IMR-90 (cell line): ENCODE data around the gene UEVLD. TPM values are rescaled to one million over a fixed set of nuclear protein-coding genes. Genes with fewer than 3 reads are reported as not detected.

Experiments
- ATAC-seq: fragments of 200-7000 bp; cut with Tn5 transposase; 2 replicates; pipeline ENCODE4 v1.9.1; 2020; ENCODE audit warnings: low read depth, mild to moderate bottlenecking, moderate library complexity
- BruUV-seq: library from RNA; stranded (reverse); fragments of 400-500 nt; replicated peaks from 2 replicates; lab custom pipeline; 2021; lab: Mats Ljungman, UMichigan
- CTCF ChIA-PET: fragments of 300-600 bp; formaldehyde crosslinking; extraction: SDS; loops from one replicate; lab custom pipeline; 2021; ENCODE audit warnings: antibody characterized with exemption; lab: Yijun Ruan, JAX
- POLR2A ChIA-PET: fragments of 300-600 bp; sonication (Branson Sonifier 250); formaldehyde crosslinking; loops from one replicate; lab custom pipeline; 2022; ENCODE audit warnings: antibody characterized with exemption; ENCODE audit not compliant: unreplicated experiment; lab: Charles Lee
- DNase-seq: peaks from one replicate; pipeline ENCODE4 v3.0.0; 2013
- H2AFZ ChIP-seq: replicated peaks from 2 replicates; pipeline ENCODE3; 2013; ENCODE audit warnings: low read length, mild to moderate bottlenecking; ENCODE audit not compliant: poor library complexity
- H2AK5ac ChIP-seq: 2 replicates; pipeline ENCODE4 v1.6.1; 2013; ENCODE audit warnings: low read depth, low read length, inconsistent platforms
- H2AK9ac ChIP-seq: replicated peaks from 2 replicates; pipeline ENCODE3; 2013; ENCODE audit warnings: mild to moderate bottlenecking, low read depth, low read length, moderate library complexity; ENCODE audit not compliant: poor library complexity
- H2BK120ac ChIP-seq: 2 replicates; pipeline ENCODE4 v1.6.1; 2013; ENCODE audit warnings: low read depth, low read length, inconsistent platforms
- H2BK15ac ChIP-seq: 3 replicates; pipeline ENCODE4 v1.6.1; 2013; ENCODE audit warnings: low read depth, low read length, inconsistent platforms
- H2BK20ac ChIP-seq: 2 replicates; pipeline ENCODE4 v1.6.1; 2013; ENCODE audit warnings: low read depth, mild to moderate bottlenecking, inconsistent platforms, low read length, moderate library complexity
- H2BK5ac ChIP-seq: 2 replicates; pipeline ENCODE4 v1.6.1; 2013; ENCODE audit warnings: mild to moderate bottlenecking, low read depth, low read length, inconsistent platforms; ENCODE audit not compliant: poor library complexity, severe bottlenecking
- H3K14ac ChIP-seq: replicated peaks from 2 replicates; pipeline ENCODE4 v1.6.1; 2013; ENCODE audit warnings: low read depth, low read length, inconsistent platforms
- H3K18ac ChIP-seq: 2 replicates; pipeline ENCODE4 v1.6.1; 2013; ENCODE audit warnings: low read depth, low read length, control low read depth
- H3K23ac ChIP-seq: 2 replicates; pipeline ENCODE4 v1.6.1; 2013; ENCODE audit warnings: low read depth, low read length, inconsistent platforms
- H3K27ac ChIP-seq: 2 replicates; pipeline ENCODE4 v1.5.1; 2013; ENCODE audit warnings: mild to moderate bottlenecking, control low read depth, low read length; ENCODE audit not compliant: insufficient read depth
- H3K27me3 ChIP-seq: 2 replicates; pipeline ENCODE4 v1.6.1; 2013; ENCODE audit warnings: low read length; ENCODE audit not compliant: control insufficient read depth, insufficient read depth
- H3K36me3 ChIP-seq: 2 replicates; pipeline ENCODE4 v1.6.1; 2013; ENCODE audit warnings: low read length, mixed read lengths; ENCODE audit not compliant: control insufficient read depth, insufficient read depth
- H3K4ac ChIP-seq: 2 replicates; pipeline ENCODE4 v1.6.1; 2013; ENCODE audit warnings: low read depth, low read length, inconsistent platforms
- H3K4me1 ChIP-seq: 2 replicates; pipeline ENCODE4 v1.6.1; 2013; ENCODE audit warnings: low read length, mixed read lengths; ENCODE audit not compliant: control insufficient read depth, insufficient read depth
- H3K4me2 ChIP-seq: 2 replicates; pipeline ENCODE4 v1.6.1; 2013; ENCODE audit warnings: low read depth, mild to moderate bottlenecking, control low read depth, low read length, moderate library complexity
- H3K4me3 ChIP-seq: 2 replicates; pipeline ENCODE4 v1.5.1; 2013; ENCODE audit warnings: low read depth, mild to moderate bottlenecking, control low read depth, low read length, moderate library complexity; ENCODE audit not compliant: insufficient read depth
- H3K56ac ChIP-seq: 2 replicates; pipeline ENCODE4 v1.6.1; 2013; ENCODE audit warnings: low read length, inconsistent platforms; ENCODE audit not compliant: insufficient read depth; ENCODE audit errors: extremely low read depth
- H3K79me1 ChIP-seq, 2 experiments: 2 replicates each; pipeline ENCODE4 v1.6.1; 2013; ENCODE audit warnings: low read length in 2 of 2, inconsistent platforms in 1 of 2, low read depth in 1 of 2
- H3K9ac ChIP-seq: 2 replicates; pipeline ENCODE4 v1.6.1; 2013; ENCODE audit warnings: low read depth, low read length, control low read depth
- H3K9me1 ChIP-seq: 2 replicates; pipeline ENCODE4 v1.6.1; 2013; ENCODE audit warnings: low read length, inconsistent platforms; ENCODE audit not compliant: insufficient read depth
- H3K9me3 ChIP-seq: 2 replicates; pipeline ENCODE4 v1.6.1; 2013; ENCODE audit warnings: low read length; ENCODE audit not compliant: control insufficient read depth, insufficient read depth
- H4K20me1 ChIP-seq: 2 replicates; pipeline ENCODE4 v1.6.1; 2013; ENCODE audit warnings: low read length, inconsistent platforms; ENCODE audit not compliant: insufficient read depth
- H4K5ac ChIP-seq: 2 replicates; pipeline ENCODE4 v1.6.1; 2013; ENCODE audit warnings: mild to moderate bottlenecking, low read depth, low read length, control low read depth
- H4K8ac ChIP-seq, 2 experiments: 2 replicates each; pipeline ENCODE4 v1.6.1; 2013; ENCODE audit warnings: low read depth in 2 of 2, low read length in 2 of 2, control low read depth in 1 of 2, inconsistent platforms in 1 of 2
- H4K91ac ChIP-seq: 2 replicates; pipeline ENCODE4 v1.6.1; 2013; ENCODE audit warnings: low read depth, low read length, inconsistent platforms; ENCODE audit not compliant: insufficient read depth
- FOS ChIP-seq: fragments of 150-350 bp; IDR thresholded peaks from 2 replicates; pipeline ENCODE4 v1.6.1; 2016; ENCODE audit warnings: low read depth, low read length
- MAFK ChIP-seq: IDR thresholded peaks from 2 replicates; pipeline ENCODE4 v1.6.1; 2012; ENCODE audit warnings: low read depth, low read length, improper control_type of control experiment
- WGBS, 2 experiments: methylation state at CpG; one replicate each; pipeline versions ENCODE4 v1.1.5 to v1.1.7; 2013; ENCODE audit warnings: missing lambda C conversion rate in 2 of 2; ENCODE audit not compliant: insufficient read length in 1 of 2; ENCODE audit errors: extremely low coverage in 2 of 2; 5-methylcytosine and 5-hydroxymethylcytosine counted together
- dilution Hi-C: fragments of 300-500 bp; cut with HindIII; formaldehyde crosslinking; loops from one replicate; pipeline ENCODE4 v1.14.3; 2018; ENCODE audit warnings: low sequenced_read_pairs; ENCODE audit not compliant: unreplicated experiment
- in situ Hi-C: fragments of 300-500 bp; cut with MboI; formaldehyde crosslinking; loops from 3 replicates; pipeline ENCODE4 v1.14.3; 2019; ENCODE audit warnings: low sequenced_read_pairs, inconsistent platforms, mixed read lengths
- intact Hi-C: fragments of 100-400 bp; cut with micrococcal nuclease; formaldehyde crosslinking; loops from 2 replicates; pipeline ENCODE4 v1.10.0; 2022
- polyA plus RNA-seq, 3 experiments: library from polyadenylated mRNA; depleted of rRNA; stranded (reverse); fragments of >200 nt; gene quantifications; 2 replicates each; pipeline ENCODE4 v1.2.3, GENCODE V29; 2012; ENCODE audit warnings: low replicate concordance in 1 of 3
- total RNA-seq: library from RNA; depleted of rRNA; stranded (reverse); fragments of >200 nt; gene quantifications from 2 replicates; pipeline ENCODE4 v1.2.3, GENCODE V29; 2012

Gene UEVLD
- total and polyA plus RNA-seq, 2 of the 4 experiments (the other 2 are of a cell fraction) = 13.8 to 29.2 TPM

DNA sequence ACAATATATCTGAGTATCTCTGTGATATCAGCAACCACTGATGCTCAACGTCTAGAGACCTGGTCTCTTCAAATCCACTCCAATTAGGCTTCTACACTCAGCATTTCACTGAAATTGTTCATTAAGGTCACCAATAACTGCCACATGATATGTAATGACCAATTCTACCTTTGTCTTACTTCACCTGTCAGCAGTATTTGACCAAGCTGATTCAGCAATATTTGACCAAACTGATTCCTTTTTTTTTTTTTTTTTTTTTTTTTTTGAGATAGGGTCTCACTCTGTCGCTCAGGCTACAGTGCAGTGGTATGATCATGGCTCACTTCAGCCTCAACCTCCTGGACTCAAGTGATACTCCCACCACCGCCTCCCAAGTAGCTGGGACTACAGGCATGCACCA is 67.4 kb downstream of the UEVLD start:
- H3K4me1 ChIP-seq = no peaks in the 10 kb centered on the region
- intact Hi-C loops (no loop called here), in situ Hi-C loops (no loop called here), dilution Hi-C loops (no loop called here)
- peaks cover 5% of the 10 kb centered on the region; the same call in 1 of the 2 replicates for H3K9me1 ChIP-seq
- no peak for ATAC-seq
- H3K4ac ChIP-seq = no peak overlapping the region
- no peak overlapping the region for H3K4me3 ChIP-seq
- H3K36me3 ChIP-seq = peaks cover 12% of the 10 kb centered on the region
- no peak overlapping the region for H2BK120ac ChIP-seq
- H3K56ac ChIP-seq = no peak overlapping the region
- no peak for DNase-seq
- no peaks in the 10 kb centered on the region for H3K9me3 ChIP-seq
- H2AFZ ChIP-seq = no peak overlapping the region
- H2AK5ac ChIP-seq = no peak overlapping the region
- H3K14ac ChIP-seq = no peak overlapping the region
- H2BK5ac ChIP-seq = no peak overlapping the region
- H4K8ac ChIP-seq = no peak overlapping the region
- BruUV-seq = no TSS peak
- H4K20me1 ChIP-seq = peaks cover 23% of the 10 kb centered on the region
- H4K5ac ChIP-seq = no peak overlapping the region
- ChIA-PET POLR2A (no interaction called here), CTCF (no interaction called here)
- no peak overlapping the region for H3K9ac ChIP-seq
- no peak overlapping the region for H4K91ac ChIP-seq
- 100% methylated on average over 2 of the region's 3 CpGs; no CpG with 5 or more reads in 1 of the 2 experiments for whole genome bisulfite sequencing, 2 experiments
- H3K79me1 ChIP-seq = peaks cover 28 to 55% of the 10 kb centered on the region in 2 experiments
- TF ChIP-seq MAFK (peak; percentile 96), FOS (no peak)
- H2BK20ac ChIP-seq = no peak overlapping the region
- no peak overlapping the region for H2AK9ac ChIP-seq
- no peaks in the 10 kb centered on the region for H3K27me3 ChIP-seq
- H2BK15ac ChIP-seq = no peak overlapping the region
- H3K18ac ChIP-seq = no peak overlapping the region
- no peak overlapping the region for H3K27ac ChIP-seq
- H3K4me2 ChIP-seq = no peak overlapping the region
- H3K23ac ChIP-seq = no peak overlapping the region
